ENCODE data around the gene MCC.

The MCC gene

DNA sequence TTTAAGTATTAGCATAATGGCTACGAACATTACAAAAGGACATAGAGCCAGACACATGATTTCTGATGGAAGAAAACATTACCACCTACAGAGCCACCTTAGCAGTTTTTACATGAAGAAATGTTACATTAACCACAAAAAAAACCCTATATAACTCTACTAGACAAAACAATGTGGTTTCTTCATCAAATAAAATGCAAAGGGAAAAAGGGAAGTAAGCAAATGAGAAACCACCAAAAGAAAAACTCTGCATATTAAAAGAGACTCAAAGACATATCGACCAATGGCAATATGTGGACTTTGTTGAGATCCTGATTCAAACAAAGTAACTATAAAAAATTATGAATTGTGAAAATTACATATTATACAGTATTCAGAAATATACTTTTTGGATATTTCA is 186.1 kb downstream of the MCC start:
- no peak for DNase-seq

GRCh38 chr5:113299591-113299990 is 188.7 kb downstream of the MCC start:
- DNase-seq, result no peak

DNA sequence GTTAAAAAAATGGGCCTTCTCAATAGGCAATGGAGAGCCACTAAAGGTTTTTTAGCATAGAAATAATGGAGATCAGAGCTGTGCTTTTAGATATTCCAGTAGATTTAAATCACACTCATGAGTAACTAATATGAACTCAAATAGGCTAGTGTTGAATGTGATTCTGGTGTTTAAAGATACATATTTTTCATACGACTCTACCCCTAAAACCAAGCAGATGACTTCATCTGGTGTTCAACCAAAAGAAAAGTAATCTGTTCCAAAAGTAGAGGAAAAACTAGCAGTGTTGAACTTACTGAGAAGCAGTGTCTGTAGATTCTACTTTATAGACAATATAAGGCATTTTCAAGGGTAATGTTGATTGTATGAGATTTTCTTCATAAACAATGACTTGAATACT is 191.6 kb downstream of the MCC start:
- no peak for DNase-seq

DNA sequence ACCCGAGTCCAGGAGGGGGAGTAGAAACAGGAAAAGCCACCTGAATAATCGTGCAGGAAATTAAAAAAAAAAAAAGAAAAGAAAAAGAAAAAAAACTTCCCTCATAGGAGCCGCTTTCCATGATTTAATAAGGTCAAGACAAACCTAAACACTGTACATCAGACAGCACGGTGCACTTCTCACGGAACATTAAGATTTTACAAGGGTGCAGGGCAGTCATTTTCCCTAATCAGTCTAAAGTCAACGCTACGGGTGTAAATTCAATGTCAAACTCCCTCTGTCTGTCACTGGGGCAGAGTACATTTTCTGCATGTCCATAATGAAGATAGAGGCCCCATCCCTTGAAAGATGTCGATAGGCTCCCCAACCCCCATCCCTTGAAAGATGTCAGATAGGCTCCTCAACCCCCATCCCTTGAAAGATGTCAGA is 193.1 kb downstream of the MCC start:
- DNase-seq, result no peak

- peak; percentile 60 for DNase-seq
Measured at GRCh38 chr5:113294311-113295110, 193.7 kb downstream of the MCC start.

DNA sequence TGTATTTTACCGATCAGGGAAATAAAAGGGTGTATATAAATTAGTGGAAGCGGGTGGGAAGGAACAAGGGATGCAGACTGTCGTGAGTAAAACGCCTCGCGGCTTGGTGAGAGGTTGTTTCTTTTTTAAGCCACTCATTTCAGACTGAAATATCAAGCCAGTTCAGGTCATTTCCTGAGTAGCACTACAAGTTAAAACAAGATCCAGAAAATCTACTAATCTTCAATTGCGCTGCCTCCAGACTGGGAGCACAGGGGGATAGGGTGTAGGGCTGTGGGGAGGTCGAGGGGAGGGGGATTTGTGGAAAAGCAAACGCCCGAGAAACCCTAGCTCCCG is 194.3 kb downstream of the MCC start:
- DNase-seq, result no peak

- no peak for DNase-seq
Measured at GRCh38 chr5:113293068-113293974, 194.9 kb downstream of the MCC start.

- no peak for DNase-seq
Measured at GRCh38 chr5:113292462-113292861, 195.8 kb downstream of the MCC start.

GRCh38 chr5:113283558-113283957 is 204.7 kb downstream of the MCC start:
- DNase-seq, result no peak

- DNase-seq, result no peak
Measured at GRCh38 chr5:113282472-113282871, 205.8 kb downstream of the MCC start.

GRCh38 chr5:113281194-113281593 is 207.1 kb downstream of the MCC start:
- no peak for DNase-seq

- DNase-seq, result no peak
Measured at GRCh38 chr5:113280541-113280940, 207.7 kb downstream of the MCC start.

DNA sequence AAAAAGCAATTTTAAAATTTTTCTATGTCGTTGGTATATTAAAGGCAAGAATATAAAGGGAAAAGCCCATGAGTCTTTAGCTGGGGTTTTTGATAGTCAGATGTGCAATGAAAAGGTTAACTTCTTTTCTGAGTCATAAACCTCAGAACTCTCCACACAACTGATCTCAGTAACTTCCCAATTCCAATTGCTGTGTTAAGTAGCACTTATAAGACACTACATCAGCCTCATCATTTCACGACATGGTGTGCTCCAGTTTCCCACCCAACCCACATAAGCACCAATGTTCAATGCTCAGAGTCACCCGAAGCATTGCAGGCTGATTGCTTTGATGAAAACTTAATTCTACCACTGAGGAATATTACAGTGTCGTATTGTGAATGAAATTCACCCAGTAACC is 209.3 kb downstream of the MCC start:
- DNase-seq, result no peak

GRCh38 chr5:113276493-113276892 is 211.8 kb downstream of the MCC start:
- no peak for DNase-seq

DNA sequence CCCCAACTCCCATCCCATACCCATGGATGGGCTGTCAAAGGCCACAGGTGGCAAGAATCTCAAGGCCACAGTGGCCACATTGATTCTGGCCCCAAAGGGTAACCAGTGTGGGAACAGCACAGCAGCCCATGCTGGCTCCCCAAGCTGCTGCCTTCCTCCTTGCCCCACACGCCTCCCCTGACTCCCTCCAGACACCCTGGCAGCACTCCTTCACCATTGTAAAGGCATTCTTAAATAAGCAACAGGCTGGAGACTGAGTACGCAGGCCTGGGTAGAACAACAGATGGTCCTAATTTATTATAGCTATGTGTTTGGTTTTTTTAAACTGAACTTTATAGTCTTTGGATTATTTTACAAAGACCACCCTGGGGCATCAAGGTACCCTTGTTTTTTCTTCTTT is 212.3 kb downstream of the MCC start:
- DNase-seq, result no peak

GRCh38 chr5:113274836-113275414 is 213.3 kb downstream of the MCC start:
- no peak for DNase-seq

- no peak for DNase-seq
Measured at GRCh38 chr5:113273948-113274347, 214.3 kb downstream of the MCC start.

GRCh38 chr5:113271745-113272454 is 216.4 kb downstream of the MCC start:
- DNase-seq, result no peak

- DNase-seq, result no peak
Measured at GRCh38 chr5:113271015-113271414, 217.2 kb downstream of the MCC start.

- no peak for DNase-seq
Measured at GRCh38 chr5:113270086-113270485, 218.2 kb downstream of the MCC start.

- no peak for DNase-seq
Measured at GRCh38 chr5:113269023-113269997, 218.9 kb downstream of the MCC start.

DNA sequence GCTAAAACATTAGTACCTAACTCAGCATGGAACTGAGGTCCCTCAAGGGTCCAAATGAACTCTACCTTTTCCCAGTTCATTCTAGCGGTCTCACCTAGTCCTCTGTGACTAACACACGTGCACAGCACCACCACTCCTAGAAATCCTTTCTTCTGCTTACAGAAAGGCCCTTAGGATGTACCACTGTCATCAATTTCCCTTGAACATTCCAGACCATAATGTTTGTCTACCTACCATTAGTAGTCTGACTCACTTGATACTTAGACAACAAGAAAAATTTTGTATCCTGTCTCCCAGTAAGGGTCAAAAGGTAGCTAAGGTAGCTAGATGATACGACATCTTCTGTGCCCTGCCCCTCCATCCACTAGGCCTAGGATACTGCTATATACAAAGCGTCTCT is 220.0 kb downstream of the MCC start:
- no peak for DNase-seq
